Sigmoid colon (tissue), 7 donors: ENCODE data around the gene CDKAL1. TPM values are rescaled to one million over a fixed set of nuclear protein-coding genes. Genes with fewer than 3 reads are reported as not detected.

ENCODE experiments used
- DNase-seq: peaks from one replicate; pipeline ENCODE4 v3.0.0-alpha.2; 2019
- H3K27ac ChIP-seq, 4 donors: fragments of 200-600 bp; sonication (generic); one replicate each; pipeline ENCODE4 v1.5.1; 2016 to 2019; ENCODE audit warnings: mild to moderate bottlenecking in 1 of 4
- H3K27me3 ChIP-seq, 3 donors: fragments of 200-600 bp; sonication (generic); one replicate each; pipeline ENCODE4 v1.5.1; 2019; ENCODE audit warnings: mild to moderate bottlenecking in 1 of 3
- H3K36me3 ChIP-seq, 4 donors: fragments of 200-600 bp; sonication (generic); one replicate each; pipeline ENCODE4 v1.5.1; 2016 to 2019
- H3K4me1 ChIP-seq, 4 donors: fragments of 200-600 bp; sonication (generic); one replicate each; pipeline ENCODE4 v1.5.1; 2017 to 2019
- H3K4me3 ChIP-seq, 4 donors: fragments of 200-600 bp; sonication (generic); one replicate each; pipeline ENCODE4 v1.5.1; 2017 to 2019; ENCODE audit warnings: mild to moderate bottlenecking in 2 of 4, moderate library complexity in 1 of 4
- H3K9me3 ChIP-seq, 4 donors: fragments of 200-600 bp in 3 of 4; sonication (generic) in 3 of 4; one replicate each; pipeline versions ENCODE4 v1.5.1 to v1.6.1; 2013 to 2019
- EP300 ChIP-seq, 4 donors: sonication (generic); formaldehyde crosslinking; IDR thresholded peaks; one replicate each; pipeline ENCODE4 v1.6.1; 2017; ENCODE audit warnings: antibody characterized with exemption in 4 of 4
- POLR2A ChIP-seq, 2 donors: fragments of 450-650 bp; IDR thresholded peaks; one replicate each; pipeline ENCODE4 v1.6.1; 2016; ENCODE audit warnings: antibody characterized with exemption in 2 of 2, mild to moderate bottlenecking in 2 of 2, moderate library complexity in 2 of 2
- POLR2AphosphoS5 ChIP-seq, 4 donors: sonication (generic); formaldehyde crosslinking; IDR thresholded peaks; one replicate each; pipeline ENCODE4 v1.6.1; 2017; ENCODE audit warnings: antibody characterized with exemption in 4 of 4
- WGBS, 2 donors: extraction: QIAGEN DNeasy Blood & Tissue Kit; methylation state at CpG; one replicate each; pipeline ENCODE4 v1.1.7; 2013; 5-methylcytosine and 5-hydroxymethylcytosine counted together
- intact Hi-C: fragments of 100-400 bp; cut with DNase I; formaldehyde crosslinking; loops from one replicate; pipeline ENCODE4 v1.15.1; 2023
- polyA plus RNA-seq, 3 donors: library from polyadenylated mRNA; stranded (reverse); fragments of 200-250 nt; gene quantifications; one replicate each; pipeline ENCODE4 v1.2.3, GENCODE V29; 2013
- total RNA-seq, 4 donors: library from RNA; depleted of rRNA; stranded (reverse); fragments of >200 nt; gene quantifications; one replicate each; pipeline ENCODE4 v1.1.0, GENCODE V29; 2016
- TF ChIP-seq, protein P1 (sequence below), 4 experiments: fragments of 450-650 bp in 3 of 4; fragments of 200-600 bp in 1 of 4; IDR thresholded peaks; one replicate each; pipeline ENCODE4 v1.5.1; 2016 to 2019; ENCODE audit warnings: antibody characterized with exemption in 4 of 4, mild to moderate bottlenecking in 3 of 4, moderate library complexity in 2 of 4
- donor health status: healthy with polysubstance abuse.
- donor health status: Bipolar disorder and iron deficiency.
- donor health status: healthy.

Gene CDKAL1
- total and polyA plus RNA-seq, 7 donors = 2.8 to 14.7 (median 11.4) TPM

DNA sequence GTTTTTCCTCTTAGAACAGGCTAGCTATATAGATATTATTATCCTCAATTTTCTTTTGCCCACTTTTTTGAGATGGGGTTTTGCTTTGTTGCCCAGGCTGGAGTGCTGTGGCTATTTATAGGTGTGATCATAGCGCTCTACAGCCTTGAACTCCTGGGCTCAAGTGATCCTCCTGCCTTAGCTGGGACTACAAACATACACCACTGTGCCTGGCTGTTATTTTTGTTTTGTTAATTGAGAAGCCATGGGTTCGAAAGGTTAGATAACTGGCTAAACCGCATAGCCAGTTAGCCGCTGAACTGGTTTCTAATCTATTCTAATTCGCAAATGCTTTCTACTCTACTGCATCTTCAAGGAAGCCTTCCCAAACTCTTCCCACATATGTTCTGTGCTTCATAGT is 425.8 kb downstream of the CDKAL1 start:
- Histone ChIP-seq H3K4me3 (no peak overlapping the region), H3K36me3 (peaks cover 0 to 11% (median 2%) of the 10 kb centered on the region in 4 donors), H3K4me1 (no peaks in the 10 kb centered on the region), H3K27me3 (no peaks in the 10 kb centered on the region), H3K27ac (no peak overlapping the region), H3K9me3 (no peaks in the 10 kb centered on the region)
- no peak for TF ChIP-seq POLR2A (IDR thresholded peaks at IDR 0.05)
- TF ChIP-seq, protein P1, sequence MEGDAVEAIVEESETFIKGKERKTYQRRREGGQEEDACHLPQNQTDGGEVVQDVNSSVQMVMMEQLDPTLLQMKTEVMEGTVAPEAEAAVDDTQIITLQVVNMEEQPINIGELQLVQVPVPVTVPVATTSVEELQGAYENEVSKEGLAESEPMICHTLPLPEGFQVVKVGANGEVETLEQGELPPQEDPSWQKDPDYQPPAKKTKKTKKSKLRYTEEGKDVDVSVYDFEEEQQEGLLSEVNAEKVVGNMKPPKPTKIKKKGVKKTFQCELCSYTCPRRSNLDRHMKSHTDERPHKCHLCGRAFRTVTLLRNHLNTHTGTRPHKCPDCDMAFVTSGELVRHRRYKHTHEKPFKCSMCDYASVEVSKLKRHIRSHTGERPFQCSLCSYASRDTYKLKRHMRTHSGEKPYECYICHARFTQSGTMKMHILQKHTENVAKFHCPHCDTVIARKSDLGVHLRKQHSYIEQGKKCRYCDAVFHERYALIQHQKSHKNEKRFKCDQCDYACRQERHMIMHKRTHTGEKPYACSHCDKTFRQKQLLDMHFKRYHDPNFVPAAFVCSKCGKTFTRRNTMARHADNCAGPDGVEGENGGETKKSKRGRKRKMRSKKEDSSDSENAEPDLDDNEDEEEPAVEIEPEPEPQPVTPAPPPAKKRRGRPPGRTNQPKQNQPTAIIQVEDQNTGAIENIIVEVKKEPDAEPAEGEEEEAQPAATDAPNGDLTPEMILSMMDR (IDR thresholded peaks at IDR 0.05) = no peak
- no peak for TF ChIP-seq POLR2AphosphoS5 (IDR thresholded peaks at IDR 0.05)
- WGBS, 2 donors = 98% methylated on average over 5 of the region's 5 CpGs
- intact Hi-C loops = no loop called here
- no peak for DNase-seq

DNA sequence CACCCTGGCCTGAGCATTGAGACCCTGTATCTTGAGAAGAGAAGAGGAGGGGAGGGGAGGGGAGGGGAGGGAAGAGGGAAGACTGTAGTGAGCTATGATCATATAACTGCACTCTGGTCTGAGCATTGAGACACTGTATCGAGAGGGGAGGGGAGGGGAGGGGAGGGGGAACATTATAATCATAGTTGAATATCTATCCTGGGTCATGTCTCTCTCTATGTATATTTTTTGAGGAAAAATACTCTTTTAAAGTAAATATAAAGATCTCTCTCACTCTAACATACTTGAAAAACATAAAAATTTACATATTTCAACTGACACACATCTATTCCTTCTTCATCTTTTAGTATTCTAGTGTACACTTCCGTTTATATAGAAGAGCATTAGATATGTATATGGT is 431.0 kb downstream of the CDKAL1 start:
- Histone ChIP-seq H3K4me3 (no peak overlapping the region), H3K4me1 (no peaks in the 10 kb centered on the region), H3K9me3 (peaks cover 0 to 2% (median 0%) of the 10 kb centered on the region in 4 donors), H3K36me3 (no peaks in the 10 kb centered on the region), H3K27ac (no peak overlapping the region), H3K27me3 (no peaks in the 10 kb centered on the region)
- intact Hi-C loops = no loop called here
- no peak for DNase-seq
- 81 to 83% methylated on average over 2 of the region's 2 CpGs for WGBS, 2 donors
- TF ChIP-seq POLR2A (IDR thresholded peaks at IDR 0.05) = no peak
- TF ChIP-seq EP300 (IDR thresholded peaks at IDR 0.05) = no peak
- no peak for TF ChIP-seq POLR2AphosphoS5 (IDR thresholded peaks at IDR 0.05)

DNA sequence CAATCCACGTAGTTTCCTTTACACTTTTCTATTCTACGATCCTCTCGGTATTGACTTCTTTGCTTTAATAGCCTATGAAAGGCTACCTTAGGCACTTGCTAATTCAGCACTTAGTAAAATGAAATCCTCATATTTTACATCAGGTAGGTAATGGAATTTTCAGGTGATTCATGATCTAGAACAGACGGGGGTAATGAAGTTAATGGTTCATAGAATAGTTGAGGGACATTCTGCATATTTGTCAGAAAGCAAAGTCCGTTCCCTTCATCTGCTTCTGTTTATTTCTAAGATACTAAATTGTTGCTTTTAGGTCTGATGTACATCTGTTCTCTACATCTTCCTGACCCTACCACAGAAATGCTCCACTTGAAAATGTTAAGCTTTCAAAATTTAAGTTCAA is 431.7 kb downstream of the CDKAL1 start:
- H3K4me3 ChIP-seq = no peak overlapping the region
- H3K36me3 ChIP-seq = no peaks in the 10 kb centered on the region
- peaks cover 0 to 2% (median 0%) of the 10 kb centered on the region in 4 donors for H3K9me3 ChIP-seq
- no peak for DNase-seq
- H3K27me3 ChIP-seq = no peaks in the 10 kb centered on the region
- H3K4me1 ChIP-seq = no peaks in the 10 kb centered on the region
- no peak overlapping the region for H3K27ac ChIP-seq
- WGBS, 2 donors = 88 to 93% methylated on average over 5 of the region's 5 CpGs
- intact Hi-C loops = no loop called here
- TF ChIP-seq POLR2A (IDR thresholded peaks at IDR 0.05) = no peak
- TF ChIP-seq EP300 (IDR thresholded peaks at IDR 0.05) = no peak
- TF ChIP-seq, protein P1 (IDR thresholded peaks at IDR 0.05) = no peak
- TF ChIP-seq POLR2AphosphoS5 (IDR thresholded peaks at IDR 0.05) = no peak

DNA sequence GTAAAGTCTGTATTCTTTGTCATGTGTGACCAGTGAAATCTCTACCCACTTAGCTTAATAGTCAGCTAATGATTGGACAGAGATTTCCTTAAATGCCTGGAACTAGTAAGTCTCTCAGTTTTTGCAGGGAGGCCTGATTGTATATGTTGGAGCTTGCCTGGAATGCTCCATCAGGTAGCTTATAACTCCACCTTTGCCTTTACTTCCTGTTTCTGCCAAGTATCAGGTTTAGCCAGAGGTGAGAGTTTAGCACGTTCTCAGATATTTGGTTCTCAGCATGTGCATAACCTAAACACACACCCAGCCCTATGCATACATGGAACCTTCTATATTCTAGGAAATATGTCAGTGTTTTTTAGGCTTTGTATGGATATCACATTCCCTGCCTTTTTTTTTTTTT is 435.3 kb downstream of the CDKAL1 start:
- no peaks in the 10 kb centered on the region for H3K4me1 ChIP-seq
- intact Hi-C loops = no loop called here
- WGBS, 2 donors = 87 to 95% methylated on average over 1 of the region's 1 CpG
- no peaks in the 10 kb centered on the region for H3K27me3 ChIP-seq
- peaks cover 0 to 2% (median 0%) of the 10 kb centered on the region in 4 donors for H3K9me3 ChIP-seq
- H3K4me3 ChIP-seq = no peak overlapping the region
- H3K27ac ChIP-seq = no peak overlapping the region
- TF ChIP-seq EP300 (IDR thresholded peaks at IDR 0.05) (no peak), POLR2AphosphoS5 (IDR thresholded peaks at IDR 0.05) (no peak), POLR2A (IDR thresholded peaks at IDR 0.05) (no peak)
- TF ChIP-seq, protein P1 (IDR thresholded peaks at IDR 0.05) = no peak
- H3K36me3 ChIP-seq = no peaks in the 10 kb centered on the region
- no peak for DNase-seq

DNA sequence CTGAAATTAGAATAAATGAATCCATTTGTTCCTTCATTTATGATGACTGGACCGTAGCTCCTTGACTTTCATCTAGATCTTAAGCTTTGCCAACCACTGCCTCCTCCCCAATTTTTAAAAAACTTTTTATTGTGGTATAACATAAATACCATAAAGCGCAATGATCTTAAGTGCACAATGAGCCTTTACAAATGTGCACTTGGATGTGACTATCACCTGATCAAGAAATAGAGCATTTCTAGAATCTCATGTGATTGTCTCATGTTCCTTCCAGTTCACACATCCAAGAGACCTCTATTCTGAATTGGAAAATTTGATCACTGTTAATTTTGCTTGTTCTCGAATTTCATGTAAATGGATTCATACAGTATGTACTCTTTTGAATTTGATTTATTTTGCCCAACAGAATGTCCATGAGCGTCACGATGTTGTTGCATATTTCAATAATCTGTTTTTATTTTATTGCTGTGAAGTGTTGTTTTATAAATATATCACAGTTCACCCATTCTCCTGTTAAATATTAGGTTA is 442.2 kb downstream of the CDKAL1 start:
- Histone ChIP-seq H3K27me3 (no peaks in the 10 kb centered on the region), H3K4me3 (no peak overlapping the region), H3K27ac (no peak overlapping the region), H3K4me1 (no peaks in the 10 kb centered on the region), H3K9me3 (no peaks in the 10 kb centered on the region), H3K36me3 (no peaks in the 10 kb centered on the region)
- WGBS, 2 donors = 93 to 96% methylated on average over 5 of the region's 5 CpGs
- DNase-seq = no peak
- intact Hi-C loops = no loop called here
- TF ChIP-seq, protein P1 (IDR thresholded peaks at IDR 0.05) = no peak
- TF ChIP-seq POLR2AphosphoS5 (IDR thresholded peaks at IDR 0.05) (no peak), POLR2A (IDR thresholded peaks at IDR 0.05) (no peak), EP300 (IDR thresholded peaks at IDR 0.05) (no peak)
